Mesendoderm (in vitro differentiated cells): ENCODE results near the gene HOXD4.

Source experiments
- DNase-seq: peaks from one replicate; pipeline ENCODE4 v3.0.0; 2013
- H2AK5ac ChIP-seq: 2 replicates; pipeline ENCODE4 v1.6.1; 2013; ENCODE audit warnings: low read length, inconsistent platforms
- H2BK120ac ChIP-seq: 2 replicates; pipeline ENCODE4 v1.6.1; 2013; ENCODE audit warnings: low read depth, mild to moderate bottlenecking, low read length, moderate library complexity, mixed read lengths
- H2BK15ac ChIP-seq: replicated peaks from 2 replicates; pipeline ENCODE4 v1.6.1; 2013; ENCODE audit warnings: low read depth, mild to moderate bottlenecking, moderate library complexity
- H2BK5ac ChIP-seq: 2 replicates; pipeline ENCODE4 v1.6.1; 2013; ENCODE audit warnings: low read length, inconsistent platforms
- H3K18ac ChIP-seq: 2 replicates; pipeline ENCODE4 v1.6.1; 2013; ENCODE audit warnings: mild to moderate bottlenecking, low read length, mixed read lengths
- H3K23ac ChIP-seq: one replicate; pipeline ENCODE4 v1.6.1; 2013; ENCODE audit warnings: low read length
- H3K27ac ChIP-seq: 2 replicates; pipeline ENCODE4 v1.5.1; 2013; ENCODE audit warnings: low read depth, mild to moderate bottlenecking, inconsistent platforms, low read length, moderate library complexity
- H3K27me3 ChIP-seq: 2 replicates; pipeline ENCODE4 v1.6.1; 2013; ENCODE audit warnings: low read length, control low read depth, mild to moderate bottlenecking, inconsistent platforms; ENCODE audit not compliant: insufficient read depth, poor library complexity
- H3K36me3 ChIP-seq: 2 replicates; pipeline ENCODE4 v1.6.1; 2013; ENCODE audit warnings: low read length, inconsistent platforms; ENCODE audit not compliant: control insufficient read depth, insufficient read depth
- H3K4ac ChIP-seq: one replicate; pipeline ENCODE4 v1.6.1; 2013; ENCODE audit warnings: low read depth, mild to moderate bottlenecking, low read length, moderate library complexity
- H3K4me1 ChIP-seq: 2 replicates; pipeline ENCODE4 v1.6.1; 2013; ENCODE audit warnings: low read depth, low read length, inconsistent platforms; ENCODE audit not compliant: control insufficient read depth
- H3K4me2 ChIP-seq: 2 replicates; pipeline ENCODE4 v1.6.1; 2013; ENCODE audit warnings: low read length
- H3K4me3 ChIP-seq: 2 replicates; pipeline ENCODE4 v1.5.1; 2013; ENCODE audit warnings: mild to moderate bottlenecking, low read length
- H3K56ac ChIP-seq: one replicate; pipeline ENCODE4 v1.6.1; 2013; ENCODE audit warnings: low read length
- H3K79me1 ChIP-seq: 2 replicates; pipeline ENCODE4 v1.6.1; 2013; ENCODE audit warnings: low read length, inconsistent platforms
- H3K79me2 ChIP-seq: 2 replicates; pipeline ENCODE4 v1.6.1; 2013; ENCODE audit warnings: mild to moderate bottlenecking, low read length; ENCODE audit not compliant: control insufficient read depth, insufficient read depth
- H3K9ac ChIP-seq: 2 replicates; pipeline ENCODE4 v1.6.1; 2013; ENCODE audit warnings: low read length, inconsistent platforms
- H4K5ac ChIP-seq: one replicate; pipeline ENCODE4 v1.6.1; 2013; ENCODE audit warnings: low read length
- H4K8ac ChIP-seq: one replicate; pipeline ENCODE4 v1.6.1; 2013; ENCODE audit warnings: low read depth, mild to moderate bottlenecking, control low read depth, low read length, moderate library complexity
- WGBS: extraction: QIAGEN DNeasy Blood & Tissue Kit; methylation state at CpG from one replicate; pipeline ENCODE4 v1.1.7; 2013; ENCODE audit warnings: low lambda C conversion rate, missing lambda C conversion rate; ENCODE audit not compliant: insufficient coverage; ENCODE audit errors: extremely low coverage; 5-methylcytosine and 5-hydroxymethylcytosine counted together

HOXD4 gene

GRCh38 chr2:176122052-176122682 is 29.2 kb upstream of the HOXD4 start:
- no CpG with 5 or more reads among the region's 47 CpGs for WGBS
- Histone ChIP-seq H2AK5ac (no peak overlapping the region), H2BK15ac (no peak overlapping the region), H3K56ac (no peak overlapping the region), H2BK5ac (no peak overlapping the region), H3K23ac (no peak overlapping the region), H3K36me3 (no peaks in the 10 kb centered on the region), H2BK120ac (no peak overlapping the region), H3K18ac (no peak overlapping the region), H3K27me3 (peaks cover 87% of the 10 kb centered on the region), H3K79me2 (no peaks in the 10 kb centered on the region), H4K5ac (no peak overlapping the region), H3K9ac (no peak overlapping the region), H3K4me3 (no peak overlapping the region), H3K27ac (no peak overlapping the region), H3K4me1 (no peaks in the 10 kb centered on the region), H4K8ac (no peak overlapping the region), H3K4ac (no peak overlapping the region), H3K79me1 (no peaks in the 10 kb centered on the region), H3K4me2 (peak overlapping the region; percentile 80)
- peak; percentile 73 for DNase-seq

DNA sequence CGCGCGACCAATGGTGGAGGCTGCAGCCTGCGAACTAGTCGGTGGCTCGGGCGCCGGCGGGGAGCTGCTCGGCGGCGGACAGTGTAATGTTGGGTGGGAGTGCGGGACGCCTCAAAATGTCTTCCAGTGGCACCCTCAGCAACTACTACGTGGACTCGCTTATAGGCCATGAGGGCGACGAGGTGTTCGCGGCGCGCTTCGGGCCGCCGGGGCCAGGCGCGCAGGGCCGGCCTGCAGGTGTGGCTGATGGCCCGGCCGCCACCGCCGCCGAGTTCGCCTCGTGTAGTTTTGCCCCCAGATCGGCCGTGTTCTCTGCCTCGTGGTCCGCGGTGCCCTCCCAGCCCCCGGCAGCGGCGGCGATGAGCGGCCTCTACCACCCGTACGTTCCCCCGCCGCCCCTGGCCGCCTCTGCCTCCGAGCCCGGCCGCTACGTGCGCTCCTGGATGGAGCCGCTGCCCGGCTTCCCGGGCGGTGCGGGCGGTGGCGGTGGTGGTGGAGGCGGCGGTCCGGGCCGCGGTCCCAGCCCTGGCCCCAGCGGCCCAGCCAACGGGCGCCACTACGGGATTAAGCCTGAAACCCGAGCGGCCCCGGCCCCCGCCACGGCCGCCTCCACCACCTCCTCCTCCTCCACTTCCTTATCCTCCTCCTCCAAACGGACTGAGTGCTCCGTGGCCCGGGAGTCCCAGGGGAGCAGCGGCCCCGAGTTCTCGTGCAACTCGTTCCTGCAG is 28.5 kb upstream of the HOXD4 start, which contains the start of gene HOXD9:
HOXD9 (plus strand) TSS at position 37 of the 728 bp plus-strand sequence; CDS start at position 87, 50 bp downstream.
- H3K36me3 ChIP-seq, result no peaks in the 10 kb centered on the region
- no peak for DNase-seq
- H3K79me2 ChIP-seq, result no peaks in the 10 kb centered on the region
- H2AK5ac ChIP-seq, result no peak within 1 kb of the TSS
- H3K27me3 ChIP-seq, result peaks cover 82% of the 10 kb centered on the region
- no peak within 1 kb of the TSS for H4K8ac ChIP-seq
- H3K79me1 ChIP-seq, result no peaks in the 10 kb centered on the region
- H3K18ac ChIP-seq, result no peak within 1 kb of the TSS
- H2BK120ac ChIP-seq, result no peak within 1 kb of the TSS
- H3K23ac ChIP-seq, result no peak within 1 kb of the TSS
- H3K4ac ChIP-seq, result no peak within 1 kb of the TSS
- H2BK15ac ChIP-seq, result no peak within 1 kb of the TSS
- H4K5ac ChIP-seq, result no peak within 1 kb of the TSS
- H3K4me2 ChIP-seq, result peak within 1 kb of the TSS; percentile 80
- H3K4me1 ChIP-seq, result no peaks in the 10 kb centered on the region
- H3K27ac ChIP-seq, result no peak within 1 kb of the TSS
- no peak within 1 kb of the TSS for H3K9ac ChIP-seq
- no peak within 1 kb of the TSS for H3K56ac ChIP-seq
- H2BK5ac ChIP-seq, result no peak within 1 kb of the TSS
- H3K4me3 ChIP-seq, result no peak within 1 kb of the TSS
- WGBS, result no CpG with 5 or more reads among the region's 84 CpGs

- H3K4me2 ChIP-seq, result no peak overlapping the region
- H2BK15ac ChIP-seq, result no peak overlapping the region
- no peaks in the 10 kb centered on the region for H3K79me1 ChIP-seq
- H4K5ac ChIP-seq, result no peak overlapping the region
- no peak overlapping the region for H3K23ac ChIP-seq
- H3K9ac ChIP-seq, result no peak overlapping the region
- no peaks in the 10 kb centered on the region for H3K36me3 ChIP-seq
- no peak overlapping the region for H3K4me3 ChIP-seq
- H3K4me1 ChIP-seq, result no peaks in the 10 kb centered on the region
- H2AK5ac ChIP-seq, result no peak overlapping the region
- no peak overlapping the region for H3K27ac ChIP-seq
- no peaks in the 10 kb centered on the region for H3K79me2 ChIP-seq
- no CpG with 5 or more reads among the region's 40 CpGs for WGBS
- H3K4ac ChIP-seq, result no peak overlapping the region
- DNase-seq, result no peak
- H2BK5ac ChIP-seq, result no peak overlapping the region
- H3K27me3 ChIP-seq, result peaks cover 82% of the 10 kb centered on the region
- no peak overlapping the region for H4K8ac ChIP-seq
- no peak overlapping the region for H2BK120ac ChIP-seq
- no peak overlapping the region for H3K56ac ChIP-seq
- H3K18ac ChIP-seq, result no peak overlapping the region
Observed at GRCh38 chr2:176123411-176124109, 27.8 kb upstream of the HOXD4 start.

DNA sequence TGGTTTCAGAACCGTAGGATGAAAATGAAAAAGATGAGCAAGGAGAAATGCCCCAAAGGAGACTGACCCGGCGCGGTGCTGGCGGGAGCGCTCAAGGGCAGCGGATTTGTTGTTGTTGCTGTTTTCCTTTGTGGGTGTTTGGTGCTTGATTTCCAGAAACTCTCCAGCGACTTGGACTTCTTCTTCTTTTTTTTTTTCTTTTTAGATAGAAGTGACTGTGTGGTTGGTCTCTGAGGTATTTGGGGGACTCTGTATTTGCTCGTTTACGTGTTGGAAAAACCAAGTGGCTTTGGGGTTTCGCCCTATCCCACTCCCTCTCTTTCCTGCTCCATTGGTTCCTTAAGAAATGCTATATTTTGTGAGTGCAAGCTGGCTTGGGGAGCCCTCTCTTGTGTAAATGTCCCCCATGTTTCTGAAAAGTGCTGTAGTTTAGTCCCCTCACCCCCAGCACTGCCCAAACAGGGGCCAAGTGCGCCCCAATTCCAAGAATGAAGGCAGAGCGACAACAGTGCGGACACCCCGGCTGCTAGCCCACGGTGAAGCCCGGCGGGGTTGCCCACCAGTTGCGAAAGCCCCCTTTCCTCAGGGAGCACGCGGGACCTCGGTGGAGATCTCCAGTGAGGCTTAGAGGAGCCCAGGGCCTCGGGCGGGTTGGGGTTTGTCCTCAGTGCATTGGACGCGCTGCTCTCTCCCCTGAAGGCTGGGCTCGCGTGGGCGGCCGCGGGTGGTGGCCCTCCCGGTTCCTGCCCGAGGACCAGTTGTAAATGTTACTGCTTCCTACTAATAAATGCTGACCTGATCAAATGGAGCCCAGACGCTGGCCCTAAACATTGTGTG is 27.0 kb upstream of the HOXD4 start:
- no peaks in the 10 kb centered on the region for H3K36me3 ChIP-seq
- no peaks in the 10 kb centered on the region for H3K79me1 ChIP-seq
- no peak overlapping the region for H4K5ac ChIP-seq
- no peak overlapping the region for H3K4me3 ChIP-seq
- no peak overlapping the region for H3K4ac ChIP-seq
- H3K9ac ChIP-seq, result no peak overlapping the region
- no peak overlapping the region for H3K18ac ChIP-seq
- H4K8ac ChIP-seq, result no peak overlapping the region
- H3K27ac ChIP-seq, result no peak overlapping the region
- H3K4me1 ChIP-seq, result no peaks in the 10 kb centered on the region
- H2AK5ac ChIP-seq, result no peak overlapping the region
- no peak overlapping the region for H3K4me2 ChIP-seq
- no peak overlapping the region for H2BK120ac ChIP-seq
- no peaks in the 10 kb centered on the region for H3K79me2 ChIP-seq
- WGBS, result no CpG with 5 or more reads among the region's 34 CpGs
- H2BK5ac ChIP-seq, result no peak overlapping the region
- H2BK15ac ChIP-seq, result no peak overlapping the region
- H3K27me3 ChIP-seq, result peaks cover 86% of the 10 kb centered on the region
- no peak for DNase-seq
- no peak overlapping the region for H3K23ac ChIP-seq
- no peak overlapping the region for H3K56ac ChIP-seq

GRCh38 chr2:176124947-176125771 is 26.2 kb upstream of the HOXD4 start:
- no CpG with 5 or more reads among the region's 9 CpGs for WGBS
- Histone ChIP-seq H3K4me1 (no peaks in the 10 kb centered on the region), H3K36me3 (no peaks in the 10 kb centered on the region), H3K79me2 (no peaks in the 10 kb centered on the region), H3K23ac (no peak overlapping the region), H3K27ac (no peak overlapping the region), H3K4me2 (no peak overlapping the region), H3K4ac (no peak overlapping the region), H3K79me1 (no peaks in the 10 kb centered on the region), H3K9ac (no peak overlapping the region), H3K56ac (no peak overlapping the region), H2BK5ac (no peak overlapping the region), H2AK5ac (no peak overlapping the region), H4K5ac (no peak overlapping the region), H3K27me3 (peaks cover 84% of the 10 kb centered on the region), H3K18ac (no peak overlapping the region), H4K8ac (no peak overlapping the region), H3K4me3 (no peak overlapping the region), H2BK15ac (no peak overlapping the region), H2BK120ac (no peak overlapping the region)
- DNase-seq, result no peak
